ENCODE data around the gene SP1.
"Not testable (repeated sequence)": the region's sequence is repeated elsewhere in the genome, so short reads cannot be mapped to it uniquely, and the experiment has no call there.

SP1 gene

DNA sequence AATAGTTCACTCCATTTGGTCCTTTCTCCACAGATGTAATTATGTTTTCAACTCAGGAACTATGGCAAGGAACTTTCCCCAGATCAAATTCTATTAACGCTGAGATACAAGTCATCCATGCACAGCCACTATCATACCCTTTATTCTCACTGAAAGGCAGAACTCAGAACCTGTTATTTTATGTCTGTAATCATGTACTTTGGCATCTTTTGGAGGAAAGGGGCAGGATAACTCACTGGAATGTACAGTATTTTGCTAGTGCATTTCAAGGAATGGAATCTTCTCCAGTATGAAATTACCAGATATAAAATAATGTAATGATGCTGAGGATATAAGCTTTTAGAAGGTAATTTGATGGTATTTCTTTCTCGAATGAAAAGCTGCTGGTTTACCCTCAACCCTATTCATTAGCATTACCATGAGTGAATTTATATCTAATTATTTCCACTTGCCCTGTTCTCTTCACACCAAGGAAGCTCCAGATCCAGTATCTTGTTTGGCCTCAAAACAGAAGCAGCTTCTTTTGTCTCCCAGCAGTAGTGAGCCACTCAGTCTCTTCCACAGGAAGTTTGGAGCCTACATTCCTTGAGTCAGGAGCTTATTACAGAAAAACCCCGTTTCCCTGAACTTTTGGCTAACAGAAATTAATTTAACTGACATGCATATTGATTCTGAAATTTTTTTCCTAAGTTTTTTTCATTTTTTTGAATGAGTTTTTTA, 33.7 kb downstream of the SP1 start:
- DNase-seq (ENCODE audit: low spot score) = no peak

DNA sequence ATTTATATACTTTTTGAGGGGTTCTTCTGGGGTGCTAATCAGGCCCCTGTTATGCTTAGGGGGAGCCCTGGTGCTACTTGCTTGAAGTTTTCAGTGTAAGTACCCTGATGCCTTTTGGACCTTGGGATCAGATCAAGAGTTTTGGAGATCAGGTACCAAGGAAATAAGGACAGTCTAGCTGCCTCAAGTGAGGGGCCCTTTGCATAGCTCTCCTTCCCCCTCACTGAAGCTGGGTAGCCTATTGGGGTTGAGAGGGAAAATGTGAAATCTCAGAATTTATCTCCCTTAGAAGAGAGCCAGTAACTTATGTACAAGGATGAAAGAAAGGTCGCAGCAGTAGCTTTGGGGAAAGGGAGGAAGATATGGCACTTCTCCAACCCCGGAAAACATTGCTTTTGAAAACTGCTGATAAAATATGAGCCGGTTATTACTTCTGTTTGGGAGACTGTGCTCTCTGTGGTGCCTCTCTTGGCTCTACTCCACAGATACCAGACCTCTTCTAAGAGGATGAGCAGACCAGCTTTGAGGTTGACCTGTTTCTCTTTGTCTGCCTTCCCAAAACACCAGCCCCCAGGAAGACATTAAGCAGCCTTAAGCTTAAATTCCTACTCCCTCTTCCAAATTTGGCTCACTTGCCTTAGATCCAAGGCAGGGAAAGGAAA, 34.9 kb downstream of the SP1 start:
- no peak for DNase-seq (ENCODE audit: low spot score)

DNA sequence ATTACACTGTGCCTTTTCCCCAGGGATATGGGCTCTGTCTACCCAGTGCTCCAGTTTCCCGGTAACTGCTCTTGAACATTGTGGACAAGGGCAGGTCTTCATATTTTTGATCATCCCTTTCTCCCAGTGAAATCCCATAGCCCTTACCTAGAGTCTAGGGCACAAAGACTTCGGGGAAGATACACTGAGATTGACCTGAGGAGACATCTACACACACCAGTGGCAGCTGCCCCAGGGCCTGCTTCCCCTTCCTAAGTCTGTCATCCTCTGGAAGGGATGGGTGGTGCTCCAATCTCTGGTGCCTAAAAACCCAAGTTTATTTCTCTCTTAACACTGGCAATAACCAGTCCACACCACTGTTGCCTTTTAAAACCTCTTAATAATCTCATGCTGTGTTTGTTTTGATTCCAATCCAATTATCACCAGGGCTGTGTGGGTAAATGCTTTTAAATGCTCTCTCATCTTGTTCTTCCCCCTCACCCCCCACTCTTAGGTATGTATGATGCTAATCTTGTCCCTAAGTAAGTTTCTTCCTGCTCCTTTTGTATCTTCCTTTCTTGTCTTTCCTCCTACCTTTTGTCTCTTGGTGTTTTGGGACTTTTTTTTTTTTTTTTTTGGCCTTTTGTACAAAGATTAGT, 35.9 kb downstream of the SP1 start:
- not testable (repeated sequence) for DNase-seq (ENCODE audit: low spot score)

GRCh38 chr12:53417291-53417816, 37.4 kb downstream of the SP1 start:
- DNase-seq (ENCODE audit: low spot score) = not testable (repeated sequence)

DNA sequence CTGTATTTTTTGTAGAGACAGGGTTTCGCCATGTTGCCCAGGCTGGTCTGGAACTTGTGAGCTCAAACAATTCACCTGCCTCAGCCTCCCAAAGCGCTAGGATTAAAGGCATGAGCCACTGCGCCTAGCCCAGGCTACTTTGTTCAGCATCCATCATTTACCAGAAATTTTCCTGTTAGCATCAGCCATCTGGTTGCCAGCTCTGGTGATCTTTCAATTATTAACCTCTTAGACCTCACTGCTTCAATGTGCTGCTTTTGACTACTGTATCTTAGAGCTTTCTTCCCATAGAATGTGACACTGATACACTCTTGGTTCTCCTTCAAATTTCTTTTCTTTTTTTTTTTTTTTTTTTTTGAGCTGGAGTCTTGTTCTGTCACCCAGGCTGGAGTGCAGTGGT, 38.2 kb downstream of the SP1 start:
- DNase-seq (ENCODE audit: low spot score) = no peak

GRCh38 chr12:53419756-53420155, 39.8 kb downstream of the SP1 start:
- DNase-seq (ENCODE audit: low spot score) = no peak

- DNase-seq (ENCODE audit: low spot score) = not testable (repeated sequence)
Measured at GRCh38 chr12:53422247-53422646, 42.3 kb downstream of the SP1 start.

DNA sequence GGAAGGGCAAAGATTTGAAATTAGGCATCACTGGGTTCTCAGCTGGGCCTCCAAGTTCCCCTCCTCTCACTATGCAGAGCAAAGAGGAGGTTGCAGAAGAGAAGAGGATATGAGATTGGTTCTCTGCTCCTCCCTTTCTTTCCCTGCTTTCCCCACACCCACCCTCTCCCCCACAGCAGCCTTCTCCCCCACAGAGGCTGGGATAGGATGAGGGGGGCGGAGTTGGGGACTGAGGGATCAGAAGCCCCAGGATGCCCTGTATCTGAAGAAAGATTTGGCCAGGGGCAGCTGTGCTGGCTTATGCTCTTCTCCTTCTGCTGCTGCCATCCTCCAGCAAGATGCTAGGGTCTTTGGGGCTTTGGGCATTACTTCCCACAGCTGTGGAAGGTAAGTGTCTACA, 43.6 kb downstream of the SP1 start, which contains the start of gene AMHR2:
TSS of gene AMHR2 (plus strand) at position 259 of the 400 bp plus-strand sequence. CDS start at position 339, 80 bp downstream.
- DNase-seq (ENCODE audit: low spot score) = no peak

DNA sequence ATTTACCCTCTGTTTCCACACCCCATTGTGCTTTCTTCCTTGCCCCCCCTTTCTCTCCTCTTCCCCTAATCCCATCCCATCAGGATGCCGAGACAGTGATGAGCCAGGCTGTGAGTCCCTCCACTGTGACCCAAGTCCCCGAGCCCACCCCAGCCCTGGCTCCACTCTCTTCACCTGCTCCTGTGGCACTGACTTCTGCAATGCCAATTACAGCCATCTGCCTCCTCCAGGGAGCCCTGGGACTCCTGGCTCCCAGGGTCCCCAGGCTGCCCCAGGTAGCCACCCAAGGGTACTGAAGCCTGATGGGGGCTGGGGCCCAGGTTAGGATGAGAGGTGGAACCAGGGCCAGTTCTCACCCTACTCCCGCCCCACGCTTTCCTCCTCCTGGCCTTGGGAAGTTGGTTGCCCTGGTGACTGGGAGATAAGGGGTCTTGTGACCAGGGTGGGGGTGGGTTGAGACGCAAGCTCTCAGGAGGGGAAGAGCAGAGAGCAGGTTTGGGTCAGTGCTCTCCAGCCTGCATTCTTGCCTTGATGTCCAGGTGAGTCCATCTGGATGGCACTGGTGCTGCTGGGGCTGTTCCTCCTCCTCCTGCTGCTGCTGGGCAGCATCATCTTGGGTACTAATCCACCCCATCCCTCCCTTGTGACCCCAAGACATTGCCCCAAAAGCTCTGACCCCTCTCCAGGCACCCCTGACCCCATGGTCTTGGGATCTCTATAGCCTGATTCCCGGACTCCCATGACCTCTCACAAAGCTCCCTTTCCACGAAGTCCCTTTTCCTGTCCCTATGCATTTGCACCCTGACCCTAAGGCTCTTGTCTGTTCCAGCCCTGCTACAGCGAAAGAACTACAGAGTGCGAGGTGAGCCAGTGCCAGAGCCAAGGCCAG, 44.9 kb downstream of the SP1 start:
- DNase-seq (ENCODE audit: low spot score) = no peak

DNA sequence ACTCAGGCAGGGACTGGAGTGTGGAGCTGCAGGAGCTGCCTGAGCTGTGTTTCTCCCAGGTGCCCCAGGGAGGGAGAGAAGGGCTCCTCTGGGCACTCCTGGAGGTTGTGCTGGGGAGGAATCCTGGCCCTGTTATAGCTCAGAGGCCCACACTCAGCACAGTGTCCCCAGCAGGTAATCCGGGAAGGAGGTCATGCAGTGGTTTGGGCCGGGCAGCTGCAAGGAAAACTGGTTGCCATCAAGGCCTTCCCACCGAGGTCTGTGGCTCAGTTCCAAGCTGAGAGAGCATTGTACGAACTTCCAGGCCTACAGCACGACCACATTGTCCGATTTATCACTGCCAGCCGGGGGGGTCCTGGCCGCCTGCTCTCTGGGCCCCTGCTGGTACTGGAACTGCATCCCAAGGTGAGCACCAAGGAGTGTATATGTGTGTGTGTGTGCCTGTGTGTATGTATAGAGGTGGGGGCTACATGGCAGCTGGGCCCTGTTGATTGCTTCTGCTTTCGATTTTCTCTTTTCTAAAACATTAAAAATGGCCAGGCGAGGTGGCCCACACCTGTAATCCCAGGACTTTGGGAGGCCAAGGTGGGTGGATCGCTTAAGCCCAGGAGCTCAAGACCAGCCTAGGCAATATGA, 45.7 kb downstream of the SP1 start:
- DNase-seq (ENCODE audit: low spot score) = no peak

DNA sequence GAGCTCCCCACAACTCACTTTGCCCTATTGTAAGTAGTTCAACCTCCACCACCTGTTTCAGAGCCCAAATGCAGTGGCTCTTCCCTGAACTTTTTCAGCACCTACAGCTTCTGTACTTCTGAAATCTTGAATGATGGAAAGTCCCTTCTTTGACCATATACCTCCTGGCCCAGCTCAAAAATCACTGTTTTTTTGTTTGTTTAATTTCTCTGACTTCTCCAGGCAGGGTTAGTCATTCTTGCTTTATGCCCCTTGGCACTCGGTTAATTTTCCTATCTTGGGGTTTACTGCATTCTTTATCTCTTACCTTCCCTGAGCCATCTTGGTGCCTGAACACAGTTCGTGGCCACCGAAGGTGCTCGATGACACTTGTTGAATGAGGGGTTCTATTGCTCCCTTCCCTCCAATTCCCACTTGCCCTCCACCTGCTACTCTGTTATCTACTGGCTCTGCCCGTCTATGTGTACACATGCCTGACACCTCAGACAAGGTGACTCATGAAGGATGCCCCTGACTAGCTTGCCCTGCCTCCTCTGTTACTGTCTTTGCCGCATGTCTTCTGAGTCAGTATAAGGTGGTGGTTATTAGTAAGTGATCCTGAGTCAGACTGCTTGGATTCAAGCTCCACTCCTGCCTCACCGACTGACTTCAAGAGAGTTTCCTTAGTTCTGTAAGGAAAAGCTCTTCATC, 48.1 kb downstream of the SP1 start:
- no peak for DNase-seq (ENCODE audit: low spot score)

DNA sequence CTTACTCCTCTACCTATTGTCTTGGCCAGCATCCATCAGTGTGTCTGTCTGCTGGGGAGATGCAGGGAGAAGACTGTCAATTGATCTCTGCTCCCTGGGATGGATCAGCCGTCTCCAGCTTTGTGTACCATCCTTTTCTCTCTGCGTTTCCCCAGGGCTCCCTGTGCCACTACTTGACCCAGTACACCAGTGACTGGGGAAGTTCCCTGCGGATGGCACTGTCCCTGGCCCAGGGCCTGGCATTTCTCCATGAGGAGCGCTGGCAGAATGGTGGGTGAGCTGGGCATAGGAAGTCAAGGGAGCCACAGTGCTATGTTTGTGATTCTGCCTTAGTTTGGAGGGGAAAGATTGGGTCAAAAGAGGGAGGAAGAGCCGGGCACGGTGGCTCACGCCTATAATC, 48.8 kb downstream of the SP1 start:
- DNase-seq (ENCODE audit: low spot score) = no peak

DNA sequence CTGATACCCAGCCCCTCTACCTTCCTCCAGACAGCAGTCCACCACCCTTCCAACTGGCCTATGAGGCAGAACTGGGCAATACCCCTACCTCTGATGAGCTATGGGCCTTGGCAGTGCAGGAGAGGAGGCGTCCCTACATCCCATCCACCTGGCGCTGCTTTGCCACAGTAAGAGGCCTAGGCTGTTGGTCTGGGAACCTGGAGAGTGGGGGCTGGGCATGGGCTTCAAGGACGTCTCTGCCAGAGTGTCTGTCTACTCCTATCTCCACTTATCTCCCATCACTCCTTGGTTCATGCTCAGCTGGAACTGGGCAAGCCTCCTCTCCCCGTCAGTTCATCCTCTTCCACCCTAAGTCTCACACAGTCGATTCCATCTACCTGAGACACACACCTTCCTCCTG, 50.1 kb downstream of the SP1 start:
- DNase-seq (ENCODE audit: low spot score) = no peak

- DNase-seq (ENCODE audit: low spot score) = no peak
Measured at GRCh38 chr12:53431187-53431586, 51.2 kb downstream of the SP1 start.

DNA sequence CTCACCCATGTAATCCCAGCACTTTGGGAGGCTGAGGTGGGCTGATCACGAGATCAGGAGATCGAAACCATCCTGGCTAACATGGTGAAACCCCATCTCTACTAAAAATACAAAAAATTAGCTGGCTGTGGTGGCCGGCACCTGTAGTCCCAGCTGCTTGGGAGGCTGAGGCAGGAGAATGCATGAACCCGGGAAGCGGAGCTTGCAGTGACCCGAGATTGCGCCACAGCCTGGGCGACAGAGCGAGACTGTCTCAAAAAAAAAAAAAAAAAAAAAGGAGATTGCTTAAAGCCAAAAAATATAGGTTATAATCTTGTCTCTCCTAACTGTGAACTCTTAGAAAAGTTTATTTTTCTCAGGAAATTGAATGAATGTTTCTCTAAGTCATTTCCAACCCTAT, 55.4 kb downstream of the SP1 start:
- not testable (repeated sequence) for DNase-seq (ENCODE audit: low spot score)

DNA sequence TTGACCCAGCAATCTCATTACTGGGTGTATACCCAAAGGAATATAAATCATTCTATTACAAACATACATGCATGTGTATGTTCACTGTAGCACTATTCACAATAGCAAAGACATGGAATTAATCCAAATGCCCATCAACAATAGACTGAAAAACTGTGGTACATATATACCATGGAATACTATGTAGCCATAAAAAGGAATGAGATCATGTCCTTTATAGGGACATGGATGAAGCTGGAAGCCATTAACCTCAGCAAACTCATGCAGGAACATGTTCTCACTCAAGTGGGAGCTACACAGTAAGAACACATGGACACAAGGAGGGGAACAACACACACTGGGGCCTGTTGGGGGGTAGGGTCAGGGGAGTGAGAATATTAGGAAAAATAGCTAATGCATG, 59.6 kb downstream of the SP1 start:
- not testable (repeated sequence) for DNase-seq (ENCODE audit: low spot score)

- DNase-seq (ENCODE audit: low spot score) = peak; percentile 99
Measured at GRCh38 chr12:53441040-53441833, 61.3 kb downstream of the SP1 start, which contains the start of gene PRR13. TSS of gene PRR13 (plus strand) at chr12:53441734. CDS start at chr12:53442715, 981 bp downstream.

- no peak for DNase-seq (ENCODE audit: low spot score)
Measured at GRCh38 chr12:53443955-53444354, 64.0 kb downstream of the SP1 start.

GRCh38 chr12:53444593-53445325, 64.8 kb downstream of the SP1 start:
- DNase-seq (ENCODE audit: low spot score) = not testable (repeated sequence)

All from putamen (tissue), 1 donor.